PFSK-1 (cell line): ENCODE measurements around the gene MPEG1.

Source experiments
- FOXP2 ChIP-seq: optimal IDR thresholded peaks from 2 replicates; pipeline ENCODE3; 2011; ENCODE audit warnings: borderline replicate concordance, control low read depth, inconsistent platforms; ENCODE audit not compliant: insufficient read depth; ENCODE audit errors: extremely low read length, extremely low read depth
- POLR2AphosphoS5 ChIP-seq: IDR thresholded peaks from 2 replicates; pipeline ENCODE4 v1.6.1; 2012; ENCODE audit warnings: low read depth, mild to moderate bottlenecking, control low read depth, low read length, moderate library complexity
- SIN3A ChIP-seq: IDR thresholded peaks from 2 replicates; pipeline ENCODE4 v1.6.1; 2012; ENCODE audit warnings: mild to moderate bottlenecking, low read length, moderate library complexity, borderline replicate concordance; ENCODE audit not compliant: insufficient read depth
- TAF1 ChIP-seq: IDR thresholded peaks from 2 replicates; pipeline ENCODE4 v1.6.1; 2012; ENCODE audit warnings: low read length, control low read depth, borderline replicate concordance; ENCODE audit not compliant: insufficient read depth
- TF ChIP-seq, protein P1 (sequence below), 2 experiments: IDR thresholded peaks; 2 replicates each; pipeline versions ENCODE4 v1.6.1 to v1.8.0; 2011 to 2012; ENCODE audit warnings: low read depth in 2 of 2, low read length in 2 of 2, control low read depth in 1 of 2, inconsistent platforms in 1 of 2, mild to moderate bottlenecking in 1 of 2, moderate library complexity in 1 of 2; ENCODE audit not compliant: insufficient read depth in 1 of 2

Gene MPEG1

DNA sequence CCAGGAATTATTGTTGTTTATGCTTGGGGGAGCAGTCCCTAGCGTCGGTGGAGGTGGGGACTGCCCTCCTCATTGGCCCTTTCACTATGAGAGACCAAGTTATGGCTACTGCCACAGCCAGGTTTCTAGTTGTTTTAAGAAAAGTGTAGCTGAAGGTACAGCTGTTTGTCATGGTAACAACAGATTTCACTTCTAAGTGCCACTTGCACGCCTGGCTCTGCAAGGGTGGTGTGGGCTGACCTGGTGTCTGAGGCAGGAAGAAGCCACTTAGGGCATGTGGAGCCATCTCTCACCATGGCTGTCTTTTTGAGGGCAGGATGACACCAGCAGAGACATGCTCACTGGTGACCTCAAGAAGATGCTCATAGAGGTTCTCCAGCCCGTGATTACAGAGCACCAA lies 46.3 kb upstream of the MPEG1 start:
- TF ChIP-seq POLR2AphosphoS5 (no peak), TAF1 (no peak)
- TF ChIP-seq, protein P1, sequence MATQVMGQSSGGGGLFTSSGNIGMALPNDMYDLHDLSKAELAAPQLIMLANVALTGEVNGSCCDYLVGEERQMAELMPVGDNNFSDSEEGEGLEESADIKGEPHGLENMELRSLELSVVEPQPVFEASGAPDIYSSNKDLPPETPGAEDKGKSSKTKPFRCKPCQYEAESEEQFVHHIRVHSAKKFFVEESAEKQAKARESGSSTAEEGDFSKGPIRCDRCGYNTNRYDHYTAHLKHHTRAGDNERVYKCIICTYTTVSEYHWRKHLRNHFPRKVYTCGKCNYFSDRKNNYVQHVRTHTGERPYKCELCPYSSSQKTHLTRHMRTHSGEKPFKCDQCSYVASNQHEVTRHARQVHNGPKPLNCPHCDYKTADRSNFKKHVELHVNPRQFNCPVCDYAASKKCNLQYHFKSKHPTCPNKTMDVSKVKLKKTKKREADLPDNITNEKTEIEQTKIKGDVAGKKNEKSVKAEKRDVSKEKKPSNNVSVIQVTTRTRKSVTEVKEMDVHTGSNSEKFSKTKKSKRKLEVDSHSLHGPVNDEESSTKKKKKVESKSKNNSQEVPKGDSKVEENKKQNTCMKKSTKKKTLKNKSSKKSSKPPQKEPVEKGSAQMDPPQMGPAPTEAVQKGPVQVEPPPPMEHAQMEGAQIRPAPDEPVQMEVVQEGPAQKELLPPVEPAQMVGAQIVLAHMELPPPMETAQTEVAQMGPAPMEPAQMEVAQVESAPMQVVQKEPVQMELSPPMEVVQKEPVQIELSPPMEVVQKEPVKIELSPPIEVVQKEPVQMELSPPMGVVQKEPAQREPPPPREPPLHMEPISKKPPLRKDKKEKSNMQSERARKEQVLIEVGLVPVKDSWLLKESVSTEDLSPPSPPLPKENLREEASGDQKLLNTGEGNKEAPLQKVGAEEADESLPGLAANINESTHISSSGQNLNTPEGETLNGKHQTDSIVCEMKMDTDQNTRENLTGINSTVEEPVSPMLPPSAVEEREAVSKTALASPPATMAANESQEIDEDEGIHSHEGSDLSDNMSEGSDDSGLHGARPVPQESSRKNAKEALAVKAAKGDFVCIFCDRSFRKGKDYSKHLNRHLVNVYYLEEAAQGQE (IDR thresholded peaks at IDR 0.05; ENCODE audit: insufficient read depth in 1 of 2, low read depth in 2 of 2, low read length in 2 of 2), result no peak

DNA sequence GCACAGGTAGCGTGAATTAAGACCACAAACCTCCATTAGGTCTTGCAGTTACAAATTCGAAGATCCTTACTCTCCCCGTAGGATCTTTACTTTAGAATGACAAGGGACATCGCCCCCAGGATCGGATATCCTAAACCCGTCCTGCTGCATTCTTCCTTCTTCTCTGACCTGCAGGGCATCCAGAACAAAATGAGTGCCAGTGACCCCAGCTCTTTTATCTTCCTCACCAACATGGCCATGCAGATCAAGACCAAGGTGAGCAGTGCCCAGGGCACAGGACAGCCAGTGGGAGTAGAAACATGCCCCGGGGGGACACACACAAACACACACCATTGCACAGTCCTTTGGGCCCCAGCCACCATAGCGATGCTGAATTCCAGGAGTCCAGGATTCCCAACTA lies 42.6 kb upstream of the MPEG1 start:
- no peak for TF ChIP-seq POLR2AphosphoS5
- TF ChIP-seq SIN3A, result no peak
- TF ChIP-seq, protein P1 (IDR thresholded peaks at IDR 0.05; ENCODE audit: insufficient read depth in 1 of 2, low read depth in 2 of 2, low read length in 2 of 2), result no peak
- no peak for TF ChIP-seq FOXP2
- TF ChIP-seq TAF1, result no peak

DNA sequence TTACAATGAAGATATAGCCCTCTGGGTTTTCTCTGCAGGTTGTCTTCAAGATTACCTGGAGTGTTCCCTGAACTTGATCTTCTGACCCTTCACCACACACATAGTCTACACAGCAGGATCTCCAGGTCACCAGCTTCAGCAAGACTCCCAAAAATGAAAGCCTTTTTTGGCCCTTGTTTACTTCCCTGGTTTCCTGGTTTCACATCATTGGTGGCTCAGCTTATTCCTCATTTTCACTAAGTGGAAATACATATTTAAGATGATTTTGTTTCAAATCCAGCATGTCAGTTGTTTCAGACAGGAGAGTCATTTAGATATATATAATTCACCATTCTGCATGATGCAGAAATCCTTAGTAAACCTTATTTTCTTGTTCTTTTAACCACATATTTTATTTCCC lies 41.6 kb upstream of the MPEG1 start:
- TF ChIP-seq POLR2AphosphoS5 (no peak), SIN3A (no peak), TAF1 (no peak), FOXP2 (no peak)
- TF ChIP-seq, protein P1 (IDR thresholded peaks at IDR 0.05; ENCODE audit: insufficient read depth in 1 of 2, low read depth in 2 of 2, low read length in 2 of 2), result no peak

DNA sequence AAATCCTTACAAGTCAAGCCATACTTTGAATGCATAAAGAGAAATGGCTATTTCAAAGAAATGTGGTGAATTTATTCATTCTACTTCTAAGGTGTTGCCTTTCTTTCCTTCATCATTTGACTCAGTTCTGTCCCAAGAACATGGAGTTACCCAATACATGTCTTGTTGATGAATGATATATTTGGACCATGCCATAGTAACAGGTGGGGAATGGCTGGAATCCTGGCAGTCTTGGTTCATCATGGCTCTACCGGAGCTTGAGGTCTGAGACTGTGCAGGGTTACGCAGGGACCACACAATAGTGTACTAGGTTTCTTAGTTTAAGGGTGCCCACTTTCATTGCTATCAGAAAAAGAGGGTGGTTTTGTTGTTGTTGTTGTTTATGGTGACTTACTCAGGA lies 40.3 kb upstream of the MPEG1 start:
- TF ChIP-seq SIN3A (no peak), POLR2AphosphoS5 (no peak), FOXP2 (no peak), TAF1 (no peak)
- TF ChIP-seq, protein P1 (IDR thresholded peaks at IDR 0.05; ENCODE audit: insufficient read depth in 1 of 2, low read depth in 2 of 2, low read length in 2 of 2), result no peak

DNA sequence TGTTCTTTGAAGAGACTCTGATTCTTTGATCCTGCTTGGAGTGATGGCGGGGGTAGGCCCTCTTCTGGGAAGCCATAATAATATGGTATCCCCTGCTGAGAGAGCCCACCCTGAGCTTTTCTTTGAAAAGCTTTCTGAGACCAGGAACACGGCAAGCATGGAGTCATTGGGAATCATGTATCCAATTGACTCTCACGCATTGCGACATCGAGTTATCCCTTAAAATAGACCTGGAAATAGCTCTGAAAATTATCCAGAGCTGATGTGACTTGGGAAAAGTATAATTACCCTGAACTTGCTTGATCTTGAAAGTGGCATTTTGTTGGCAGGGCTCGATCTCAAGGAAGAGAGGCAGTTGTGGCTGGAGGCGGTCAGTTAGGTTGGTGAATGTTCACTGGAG lies 36.8 kb upstream of the MPEG1 start:
- no peak for TF ChIP-seq FOXP2
- TF ChIP-seq, protein P1 (IDR thresholded peaks at IDR 0.05; ENCODE audit: insufficient read depth in 1 of 2, low read depth in 2 of 2, low read length in 2 of 2), result no peak
- TF ChIP-seq POLR2AphosphoS5, result no peak
- TF ChIP-seq SIN3A, result no peak
- TF ChIP-seq TAF1, result no peak
